HCT116 (cell line): ENCODE results near the gene PCDHA5. TPM values are rescaled to one million over a fixed set of nuclear protein-coding genes. Genes with fewer than 3 reads are reported as not detected.

ENCODE experiments used
- ATAC-seq: fragments of 200-7000 bp; cut with Tn5 transposase; 2 replicates; pipeline ENCODE4 v1.9.1; 2020; ENCODE audit warnings: mild to moderate bottlenecking, moderate library complexity
- BruUV-seq: library from RNA; stranded (reverse); fragments of 400-500 nt; replicated peaks from 2 replicates; lab custom pipeline; 2021; lab: Mats Ljungman, UMichigan
- CTCF ChIA-PET: fragments of 300-600 bp; sonication (Branson Sonifier 250); formaldehyde crosslinking; loops from one replicate; lab custom pipeline; 2021; ENCODE audit warnings: antibody characterized with exemption; lab: Charles Lee
- POLR2A ChIA-PET: fragments of 300-600, 350-600 bp; sonication (Branson Sonifier 250); formaldehyde crosslinking; loops from one replicate; lab custom pipeline; 2021; ENCODE audit warnings: antibody characterized with exemption; lab: Charles Lee
- RAD21 ChIA-PET, 2 experiments: fragments of 300-600 bp; sonication (Branson Sonifier 250); formaldehyde crosslinking; loops; one replicate each; lab custom pipeline; 2023; ENCODE audit warnings: low total read pairs in 2 of 2; ENCODE audit not compliant: uncharacterized antibody in 2 of 2, unreplicated experiment in 2 of 2, low non-redundant PET in 1 of 2; lab: Charles Lee
- DNase-seq: peaks from one replicate; pipeline ENCODE4 v3.0.0-alpha.2; 2010; ENCODE audit warnings: low read depth, low spot score
- H2AFZ ChIP-seq: fragments of 200-600 bp; shearing (Covaris generic), sonication (generic); 2 replicates; pipeline ENCODE4 v1.6.1; 2017; ENCODE audit warnings: low read depth, mixed run types, mixed read lengths, antibody characterized with exemption, low read length; ENCODE audit not compliant: poor library complexity, severe bottlenecking
- H3K27ac ChIP-seq: 2 replicates; pipeline ENCODE4 v1.5.1; 2012; ENCODE audit warnings: low read depth, low read length
- H3K27me3 ChIP-seq: fragments of 200-600 bp; sonication (generic); 2 replicates; pipeline ENCODE4 v1.6.1; 2016; ENCODE audit warnings: mixed run types, low read length, mixed read lengths; ENCODE audit not compliant: insufficient read depth
- H3K36me3 ChIP-seq, 2 experiments: fragments of 200-500 bp in 1 of 2; fragments of 200-600 bp in 1 of 2; sonication (Bioruptor generic) in 1 of 2; sonication (generic) in 1 of 2; 2 replicates each; pipeline versions ENCODE4 v1.5.1 to v1.6.1; 2014 to 2016; ENCODE audit warnings: low read length in 2 of 2, inconsistent platforms in 1 of 2, mixed read lengths in 1 of 2, mixed run types in 1 of 2; ENCODE audit not compliant: insufficient read depth in 2 of 2, control insufficient read depth in 1 of 2
- H3K4me1 ChIP-seq, 2 experiments: fragments of 200-600 bp in 1 of 2; sonication (generic) in 1 of 2; 2 replicates each; pipeline versions ENCODE4 v1.5.1 to v1.6.1; 2012 to 2017; ENCODE audit warnings: low read length in 2 of 2, inconsistent platforms in 1 of 2, mild to moderate bottlenecking in 1 of 2, mixed read lengths in 1 of 2, mixed run types in 1 of 2, moderate library complexity in 1 of 2; ENCODE audit not compliant: insufficient read depth in 2 of 2, control insufficient read depth in 1 of 2
- H3K4me2 ChIP-seq: fragments of 200-600 bp; sonication (generic); 2 replicates; pipeline ENCODE4 v1.6.1; 2017; ENCODE audit warnings: mixed run types, low read length, mixed read lengths
- H3K4me3 ChIP-seq, 2 experiments: fragments of 200-600 bp in 1 of 2; sonication (generic) in 1 of 2; replicated peaks in 1 of 2; 2 replicates each; pipeline ENCODE4 v1.5.1; 2011 to 2016; ENCODE audit warnings: low read length in 2 of 2, control low read depth in 1 of 2, low read depth in 1 of 2, mild to moderate bottlenecking in 1 of 2, mixed read lengths in 1 of 2, mixed run types in 1 of 2
- H3K79me2 ChIP-seq: fragments of 200-600 bp; sonication (generic); 2 replicates; pipeline ENCODE4 v1.6.1; 2017; ENCODE audit warnings: mild to moderate bottlenecking, mixed run types, low read length, moderate library complexity, mixed read lengths; ENCODE audit not compliant: insufficient read depth
- H3K9ac ChIP-seq: fragments of 200-600 bp; sonication (generic); 2 replicates; pipeline ENCODE4 v1.6.1; 2016; ENCODE audit warnings: low read length, mixed read lengths
- H3K9me2 ChIP-seq: fragments of 200-600 bp; sonication (generic), shearing (Covaris generic); 2 replicates; pipeline ENCODE4 v1.6.1; 2017; ENCODE audit warnings: mixed run types, mild to moderate bottlenecking, moderate library complexity; ENCODE audit not compliant: insufficient read depth
- H3K9me3 ChIP-seq, 2 experiments: fragments of 200-500 bp in 1 of 2; fragments of 200-600 bp in 1 of 2; sonication (Bioruptor generic) in 1 of 2; sonication (generic) in 1 of 2; 2 replicates each; pipeline ENCODE4 v1.6.1; 2014 to 2017; ENCODE audit warnings: low read length in 2 of 2, mixed read lengths in 2 of 2, inconsistent platforms in 1 of 2, low read depth in 1 of 2, mild to moderate bottlenecking in 1 of 2, mixed run types in 1 of 2, moderate library complexity in 1 of 2; ENCODE audit not compliant: control insufficient read depth in 1 of 2, insufficient read depth in 1 of 2
- H4K20me1 ChIP-seq: fragments of 200-600 bp; sonication (generic), shearing (Covaris generic); 2 replicates; pipeline ENCODE4 v1.6.1; 2017; ENCODE audit warnings: mixed run types, mild to moderate bottlenecking, moderate library complexity; ENCODE audit not compliant: insufficient read depth
- ELF1 ChIP-seq: IDR thresholded peaks from 2 replicates; pipeline ENCODE4 v1.6.1; 2012; ENCODE audit warnings: low read depth, borderline replicate concordance
- RAD21 ChIP-seq: IDR thresholded peaks from 2 replicates; pipeline ENCODE4 v1.6.1; 2012; ENCODE audit warnings: low read depth, mild to moderate bottlenecking
- intact Hi-C: fragments of 100-400 bp; cut with micrococcal nuclease; formaldehyde crosslinking; loops from 2 replicates; pipeline ENCODE4 v1.10.0; 2022
- total RNA-seq: library from RNA; stranded (reverse); gene quantifications from one replicate; pipeline ENCODE4 v1.2.1, GENCODE V29; 2021; ENCODE audit not compliant: unreplicated experiment
- TF ChIP-seq, protein P1 (sequence below), 3 experiments: fragments of 200-600 bp in 1 of 3; sonication (generic) in 1 of 3; IDR thresholded peaks in 2 of 3; conservative IDR thresholded peaks in 1 of 3; 2 replicates each; pipeline ENCODE4 v1.5.1; 2012 to 2017; ENCODE audit warnings: low read depth in 2 of 3, low read length in 2 of 3, antibody characterized with exemption in 1 of 3, borderline replicate concordance in 1 of 3, control low read depth in 1 of 3, mild to moderate bottlenecking in 1 of 3, mixed read lengths in 1 of 3, mixed run types in 1 of 3, moderate library complexity in 1 of 3; ENCODE audit not compliant: insufficient read depth in 1 of 3

Gene PCDHA5
- total RNA-seq, 1 experiment from 2014 or later, result not detected

DNA sequence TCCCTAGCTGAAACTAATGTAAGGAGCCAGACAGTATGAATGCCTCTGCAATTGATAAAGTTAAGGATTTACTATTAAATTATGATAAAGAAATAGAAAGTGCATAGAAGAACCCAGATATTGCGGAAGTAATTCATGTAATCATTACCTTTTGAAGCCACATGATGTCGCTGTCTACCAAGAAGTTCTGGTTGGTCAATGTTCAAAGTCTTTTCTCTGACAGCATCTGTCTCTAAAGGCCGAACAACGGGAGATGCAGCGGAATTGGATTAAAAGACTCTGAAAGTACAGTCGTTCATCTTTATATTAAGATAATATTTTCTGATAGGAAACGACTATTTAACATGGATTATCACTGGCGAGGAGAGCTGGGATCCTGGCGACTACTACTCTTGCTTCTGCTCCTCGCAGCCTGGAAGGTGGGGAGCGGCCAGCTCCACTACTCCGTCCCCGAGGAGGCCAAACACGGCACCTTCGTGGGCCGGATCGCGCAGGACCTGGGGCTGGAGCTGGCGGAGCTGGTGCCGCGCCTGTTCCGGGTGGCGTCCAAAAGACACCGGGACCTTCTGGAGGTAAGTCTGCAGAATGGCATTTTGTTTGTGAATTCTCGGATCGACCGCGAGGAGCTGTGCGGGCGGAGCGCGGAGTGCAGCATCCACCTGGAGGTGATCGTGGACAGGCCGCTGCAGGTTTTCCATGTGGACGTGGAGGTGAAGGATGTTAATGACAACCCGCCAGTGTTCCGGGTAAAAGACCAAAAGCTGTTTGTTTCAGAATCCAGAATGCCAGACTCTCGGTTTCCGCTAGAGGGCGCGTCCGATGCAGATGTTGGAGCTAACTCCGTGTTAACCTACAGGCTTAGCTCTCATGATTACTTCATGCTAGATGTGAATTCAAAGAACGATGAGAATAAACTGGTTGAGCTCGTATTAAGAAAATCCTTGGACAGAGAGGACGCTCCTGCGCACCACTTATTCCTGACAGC is 19.9 kb downstream of the PCDHA5 start, which contains the start of gene PCDHA8:
PCDHA8 (plus strand) TSS at position 210 of the 985 bp plus-strand sequence; CDS start at position 345, 135 bp downstream.
- ChIA-PET CTCF (interaction anchor here (1.2 to 1.9 kb wide), 2 partner anchors 194 to 200 kb away, joined by 4 to 7 read pairs; no protein-coding TSS in a partner anchor), POLR2A (no interaction called here), RAD21 (no interaction called here)
- peak; percentile 64 for TF ChIP-seq RAD21
- TF ChIP-seq ELF1, result no peak
- TF ChIP-seq, protein P1, sequence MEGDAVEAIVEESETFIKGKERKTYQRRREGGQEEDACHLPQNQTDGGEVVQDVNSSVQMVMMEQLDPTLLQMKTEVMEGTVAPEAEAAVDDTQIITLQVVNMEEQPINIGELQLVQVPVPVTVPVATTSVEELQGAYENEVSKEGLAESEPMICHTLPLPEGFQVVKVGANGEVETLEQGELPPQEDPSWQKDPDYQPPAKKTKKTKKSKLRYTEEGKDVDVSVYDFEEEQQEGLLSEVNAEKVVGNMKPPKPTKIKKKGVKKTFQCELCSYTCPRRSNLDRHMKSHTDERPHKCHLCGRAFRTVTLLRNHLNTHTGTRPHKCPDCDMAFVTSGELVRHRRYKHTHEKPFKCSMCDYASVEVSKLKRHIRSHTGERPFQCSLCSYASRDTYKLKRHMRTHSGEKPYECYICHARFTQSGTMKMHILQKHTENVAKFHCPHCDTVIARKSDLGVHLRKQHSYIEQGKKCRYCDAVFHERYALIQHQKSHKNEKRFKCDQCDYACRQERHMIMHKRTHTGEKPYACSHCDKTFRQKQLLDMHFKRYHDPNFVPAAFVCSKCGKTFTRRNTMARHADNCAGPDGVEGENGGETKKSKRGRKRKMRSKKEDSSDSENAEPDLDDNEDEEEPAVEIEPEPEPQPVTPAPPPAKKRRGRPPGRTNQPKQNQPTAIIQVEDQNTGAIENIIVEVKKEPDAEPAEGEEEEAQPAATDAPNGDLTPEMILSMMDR (IDR thresholded peaks at IDR 0.05 in 2 of 3, conservative IDR thresholded peaks at IDR 0.05 in 1 of 3; ENCODE audit: borderline replicate concordance in 1 of 3, insufficient read depth in 1 of 3, low read depth in 2 of 3, low read length in 2 of 3), result peak; percentile 24 to 58 (median 39); a peak in 3 of 6 replicates
- Histone ChIP-seq H3K9ac (no peak within 1 kb of the TSS), H3K27ac (no peak within 1 kb of the TSS), H3K4me2 (no peak within 1 kb of the TSS), H2AFZ (no peak within 1 kb of the TSS), H3K36me3 (no peaks in the 10 kb centered on the region), H3K9me2 (no peaks in the 10 kb centered on the region), H3K27me3 (no peaks in the 10 kb centered on the region), H3K9me3 (no peaks in the 10 kb centered on the region; a peak in 1 of 4 replicates), H3K4me3 (no peak within 1 kb of the TSS), H3K4me1 (no peaks in the 10 kb centered on the region), H4K20me1 (no peaks in the 10 kb centered on the region), H3K79me2 (no peaks in the 10 kb centered on the region)
- DNase-seq (peak; percentile 13), ATAC-seq (no peak)
- intact Hi-C loops, result loop anchor here (1.0 kb wide), 1 partner anchor 200 kb away; no protein-coding TSS in a partner anchor
- BruUV-seq, result no TSS peak
